KG1 (cell line): Measurements from ENCODE around the gene CYP27A1.
"Not testable (repeated sequence)": the region's sequence is repeated elsewhere in the genome, so short reads cannot be mapped to it uniquely, and the experiment has no call there.

Experiments used
- DNase-seq: peaks from one replicate; lab custom pipeline; 2025; lab: John Stamatoyannopoulos, UW

Gene CYP27A1

GRCh38 chr2:218781691-218782527 lies at the start of gene CYP27A1:
Gene CYP27A1 (plus strand): TSS chr2:218782147. CDS start chr2:218782183, 36 bp downstream.
- no peak for DNase-seq

- no peak for DNase-seq
Observed at GRCh38 chr2:218732761-218733158, 49.2 kb upstream of the CYP27A1 start.

- no peak for DNase-seq
Observed at GRCh38 chr2:218733171-218734021, 48.6 kb upstream of the CYP27A1 start.

GRCh38 chr2:218734190-218734975 lies 47.6 kb upstream of the CYP27A1 start:
- DNase-seq: no peak

- DNase-seq: no peak
Observed at GRCh38 chr2:218736531-218736930, 45.4 kb upstream of the CYP27A1 start.

- DNase-seq: no peak
Observed at GRCh38 chr2:218743068-218743467, 38.9 kb upstream of the CYP27A1 start.

- no peak for DNase-seq
Observed at GRCh38 chr2:218744615-218745014, 37.3 kb upstream of the CYP27A1 start.

- peak; percentile 24 for DNase-seq
Observed at GRCh38 chr2:218745160-218745558, 36.8 kb upstream of the CYP27A1 start.

- no peak for DNase-seq
Observed at GRCh38 chr2:218745559-218746469, 36.1 kb upstream of the CYP27A1 start.

GRCh38 chr2:218746470-218746795 lies 35.5 kb upstream of the CYP27A1 start:
- DNase-seq: no peak

- DNase-seq: no peak
Observed at GRCh38 chr2:218746960-218747359, 35.0 kb upstream of the CYP27A1 start.

- no peak for DNase-seq
Observed at GRCh38 chr2:218748741-218749441, 33.1 kb upstream of the CYP27A1 start.

- DNase-seq: no peak
Observed at GRCh38 chr2:218754201-218754600, 27.7 kb upstream of the CYP27A1 start.

GRCh38 chr2:218754781-218755180 lies 27.2 kb upstream of the CYP27A1 start:
- no peak for DNase-seq

- DNase-seq: no peak
Observed at GRCh38 chr2:218755198-218755566, 26.8 kb upstream of the CYP27A1 start.

- no peak for DNase-seq
Observed at GRCh38 chr2:218755567-218756404, 26.2 kb upstream of the CYP27A1 start.

GRCh38 chr2:218756599-218757377 lies 25.2 kb upstream of the CYP27A1 start:
- no peak for DNase-seq

- no peak for DNase-seq
Observed at GRCh38 chr2:218761795-218762194, 20.2 kb upstream of the CYP27A1 start.

- not testable (repeated sequence) for DNase-seq
Observed at GRCh38 chr2:218772759-218773158, 9.2 kb upstream of the CYP27A1 start.
